ENCODE results near the gene ZNF823. TPM values are rescaled to one million over a fixed set of nuclear protein-coding genes. Genes with fewer than 3 reads are reported as not detected.

Gene ZNF823
- polyA plus RNA-seq, 1 donor from 2014 or later = 7.8 TPM

Small RNAs within 50 kb of the gene (small RNA-seq; reads per million reads assigned to genes)
- 0 reads per million in 3 experiments for gene ZNF833P

Other genes starting within 250 kb of the ZNF823 start
- 16.5 and 24.6 TPM in 2 replicates for gene ZNF653, start 233.1 kb downstream of the ZNF823 start, polyA plus RNA-seq
- gene ECSIT, start 209.8 kb downstream of the ZNF823 start, polyA plus RNA-seq = 98.3 and 99.0 TPM in 2 replicates
- 0.18 TPM in 1 of 2 replicates, not detected in the other for gene CNN1, start 200.1 kb downstream of the ZNF823 start, polyA plus RNA-seq
- 38.0 and 64.8 TPM in 2 replicates for gene ELOF1, start 179.7 kb downstream of the ZNF823 start, polyA plus RNA-seq
- not detected in 2 replicates for gene ACP5, start 161.3 kb downstream of the ZNF823 start, polyA plus RNA-seq
- gene ZNF627, start 141.5 kb downstream of the ZNF823 start, polyA plus RNA-seq = 84.3 and 91.6 TPM in 2 replicates
- gene ZNF441, start 28.1 kb upstream of the ZNF823 start, polyA plus RNA-seq = 137 and 138 TPM in 2 replicates
- gene ZNF491, start 59.6 kb upstream of the ZNF823 start, polyA plus RNA-seq = 26.0 and 29.8 TPM in 2 replicates
- gene ZNF440, start 75.3 kb upstream of the ZNF823 start, polyA plus RNA-seq = 24.7 and 26.6 TPM in 2 replicates
- gene ZNF439, start 109.8 kb upstream of the ZNF823 start, polyA plus RNA-seq = 1.5 and 2.0 TPM in 2 replicates
- 14.4 and 23.1 TPM in 2 replicates for gene ZNF69, start 148.8 kb upstream of the ZNF823 start, polyA plus RNA-seq
- 32.8 and 35.9 TPM in 2 replicates for gene ZNF700, start 186.2 kb upstream of the ZNF823 start, polyA plus RNA-seq
- 12.8 and 17.9 TPM in 2 replicates for gene ZNF763, start 226.1 kb upstream of the ZNF823 start, polyA plus RNA-seq